Measurements from ENCODE around the gene BFSP2. TPM values are rescaled to one million over a fixed set of nuclear protein-coding genes. Genes with fewer than 3 reads are reported as not detected.

The BFSP2 gene
- total and polyA plus RNA-seq, 2 donors (not counting 1 experiment from before 2014, with no cell fraction given), result 0.60 to 1.6 TPM

GRCh38 chr3:133464573-133464972, 64.7 kb downstream of the BFSP2 start:
- Mint-ChIP-seq H3K27me3 (no peaks in the 10 kb centered on the region), H3K27ac (peak overlapping the region; percentile 41), H3K4me1 (peaks cover 61% of the 10 kb centered on the region), H3K9me3 (ENCODE audit: insufficient read depth) (no peaks in the 10 kb centered on the region), H3K4me3 (no peak overlapping the region)
- Histone ChIP-seq H4K20me1 (ENCODE audit: control insufficient read depth, insufficient read depth, low read length, poor library complexity, severe bottlenecking) (no peaks in the 10 kb centered on the region), H3K4me2 (replicated peaks; ENCODE audit: low read depth, low read length, poor library complexity, severe bottlenecking) (no peak overlapping the region), H3K4me3 (ENCODE audit: control extremely low read depth in 1 of 5, extremely low read depth in 1 of 5, insufficient read depth in 1 of 5, low read depth in 2 of 5, low read length in 4 of 5) (no peak overlapping the region), H3K79me2 (ENCODE audit: control insufficient read depth, insufficient read depth, low read length) (no peaks in the 10 kb centered on the region), H3K4me1 (ENCODE audit: control insufficient read depth in 2 of 2, insufficient read depth in 2 of 2, low read length in 2 of 2) (peaks cover 53 to 62% of the 10 kb centered on the region in 2 donors), H2AFZ (ENCODE audit: insufficient read depth, low read depth, low read length, poor library complexity, severe bottlenecking) (no peak overlapping the region), H3K36me3 (replicated peaks in 1 of 2; ENCODE audit: control extremely low read depth in 1 of 2, control insufficient read depth in 1 of 2, extremely low read depth in 1 of 2, insufficient read depth in 2 of 2, low read length in 1 of 2) (no peaks in the 10 kb centered on the region), H3K27ac (ENCODE audit: low read length in 2 of 2) (no peak overlapping the region), H3K9me3 (ENCODE audit: control extremely low read depth in 1 of 3, control insufficient read depth in 2 of 3, insufficient read depth in 1 of 3, low read length in 2 of 3) (no peaks in the 10 kb centered on the region), H3K27me3 (replicated peaks in 1 of 4; ENCODE audit: control extremely low read depth in 1 of 4, control insufficient read depth in 3 of 4, insufficient read depth in 4 of 4, low read length in 3 of 4) (no peaks in the 10 kb centered on the region), H3K9ac (ENCODE audit: low read length) (no peak overlapping the region)
- CTCF ChIA-PET, result interaction anchor here (0.7 to 8.1 kb wide), 11 partner anchors 8 to 111 kb away, joined by 3 to 82 read pairs (median 5); partner anchors contain the start of gene CDV3
- WGBS (ENCODE audit: insufficient coverage), result no CpG with 5 or more reads among the region's 1 CpG
- DNase-seq, result no peak
- no peak for ATAC-seq (ENCODE audit: low read depth)
- TF ChIP-seq CTCF (IDR thresholded peaks at IDR 0.05) (peak; percentile 37), EZH2 (IDR thresholded peaks at IDR 0.05; ENCODE audit: borderline replicate concordance, insufficient read depth, low read depth, low read length, poor library complexity, severe bottlenecking) (no peak)
- intact Hi-C loops (cut with micrococcal nuclease), result no loop called here
- POLR2A ChIA-PET, result interaction anchor here (0.7 to 0.8 kb wide), 2 partner anchors 22 to 109 kb away, joined by 3 to 4 read pairs; partner anchors contain the start of gene CDV3
